ENCODE data around the gene SEC24C.

SEC24C gene

DNA sequence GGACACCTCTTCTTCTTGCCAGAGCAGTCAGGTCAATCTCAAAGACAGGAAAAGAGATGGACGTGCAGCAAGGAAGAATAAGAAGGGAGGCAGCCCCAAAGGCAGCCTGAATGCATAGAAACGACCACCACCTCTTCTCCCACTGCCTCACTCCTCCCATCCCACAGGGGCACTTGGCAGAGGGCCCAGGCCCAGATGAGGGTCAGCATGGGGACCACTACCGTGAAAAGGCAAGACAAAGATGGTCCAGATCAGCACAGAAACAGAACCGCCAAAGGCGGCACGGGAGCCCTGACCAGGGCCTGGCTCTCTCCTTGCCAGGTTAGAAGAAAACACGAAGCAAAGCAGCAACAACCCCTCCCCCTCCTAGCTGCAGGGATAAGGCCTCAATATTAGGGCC, 69.2 kb downstream of the SEC24C start:
- no peak for DNase-seq (ENCODE audit: low spot score)

DNA sequence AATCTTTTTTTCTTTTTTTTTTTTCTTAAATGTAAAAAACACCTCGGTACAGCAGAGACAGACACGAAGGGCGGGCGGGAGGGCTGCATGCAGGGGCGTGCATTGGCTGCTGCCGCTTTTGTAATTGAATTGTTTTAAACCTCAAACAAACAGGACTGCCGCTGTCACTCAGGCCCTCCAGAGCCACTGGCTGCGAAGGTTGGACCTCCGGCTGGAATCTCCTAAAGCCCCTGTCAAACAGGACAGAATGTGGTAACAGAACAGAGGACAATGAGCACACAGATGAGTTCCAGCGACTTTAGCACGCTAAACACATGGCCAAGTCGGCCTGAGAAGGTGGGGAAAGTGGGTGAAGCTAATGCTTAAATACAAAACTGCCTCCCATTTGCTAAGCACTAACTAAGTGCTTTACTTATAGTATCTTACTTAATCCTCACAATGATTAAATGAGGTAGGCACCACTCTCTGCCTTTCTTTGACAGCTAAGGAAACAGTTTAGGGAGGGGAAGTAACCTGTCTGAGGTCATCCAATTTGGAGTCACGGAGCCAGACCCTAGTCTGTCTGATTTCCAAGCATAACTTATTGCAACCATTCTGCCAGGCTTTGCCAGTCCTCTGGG, 70.2 kb downstream of the SEC24C start:
- no peak for DNase-seq (ENCODE audit: low spot score)

DNA sequence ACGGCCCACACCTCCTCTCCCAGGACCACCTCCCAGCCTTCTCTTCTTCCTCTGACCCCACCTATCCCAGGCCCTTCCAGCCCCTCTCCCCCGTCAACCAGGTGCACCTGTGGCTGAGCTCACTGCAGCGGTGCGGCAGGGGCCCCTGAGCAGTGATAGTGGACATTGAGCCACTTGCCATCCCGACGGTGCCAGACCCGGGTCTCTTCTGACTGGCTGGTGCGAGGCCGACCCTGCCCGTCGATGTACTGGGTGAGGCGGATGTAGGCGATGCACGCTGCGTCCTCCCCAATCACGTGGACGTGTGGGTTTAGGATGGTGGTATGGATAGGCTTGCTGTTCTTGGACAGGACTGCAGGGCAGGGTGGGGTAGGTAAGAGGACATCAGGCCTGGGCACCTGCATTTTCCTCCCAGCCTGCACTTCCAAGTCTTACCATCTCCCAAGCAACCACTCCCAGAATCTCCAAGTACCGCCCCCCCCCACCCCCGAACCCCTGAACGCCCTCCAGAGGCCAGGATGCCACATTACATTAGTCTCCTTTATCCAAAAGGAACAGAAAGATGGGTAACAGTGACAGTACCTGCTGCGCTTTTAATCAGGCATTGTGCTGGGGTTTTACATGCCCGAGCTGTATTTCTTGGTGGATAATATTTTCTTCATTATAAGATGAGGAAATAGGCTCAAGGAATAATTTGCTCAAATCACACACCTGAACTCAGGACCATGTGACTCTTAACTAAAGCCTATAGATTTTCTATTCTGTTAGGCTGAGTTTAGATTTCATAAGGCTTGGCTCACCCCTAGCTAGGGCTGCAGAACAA, 70.9 kb downstream of the SEC24C start:
- DNase-seq (ENCODE audit: low spot score): peak; percentile 40

DNA sequence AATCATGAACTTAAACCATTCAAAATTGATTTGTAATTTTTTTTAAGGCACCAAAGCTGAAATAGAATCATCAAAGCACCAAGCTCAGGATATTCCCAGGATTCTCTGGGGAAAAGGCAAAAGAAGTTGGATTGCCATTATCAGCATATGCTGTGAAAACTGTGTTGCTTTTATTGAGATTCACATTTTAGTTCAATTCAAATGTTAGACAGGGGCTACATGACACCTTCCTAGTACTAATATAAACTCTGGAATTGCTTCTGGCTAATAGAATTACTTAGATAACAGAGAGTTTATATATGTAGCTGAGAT, 71.5 kb downstream of the SEC24C start:
- DNase-seq (ENCODE audit: low spot score): no peak

DNA sequence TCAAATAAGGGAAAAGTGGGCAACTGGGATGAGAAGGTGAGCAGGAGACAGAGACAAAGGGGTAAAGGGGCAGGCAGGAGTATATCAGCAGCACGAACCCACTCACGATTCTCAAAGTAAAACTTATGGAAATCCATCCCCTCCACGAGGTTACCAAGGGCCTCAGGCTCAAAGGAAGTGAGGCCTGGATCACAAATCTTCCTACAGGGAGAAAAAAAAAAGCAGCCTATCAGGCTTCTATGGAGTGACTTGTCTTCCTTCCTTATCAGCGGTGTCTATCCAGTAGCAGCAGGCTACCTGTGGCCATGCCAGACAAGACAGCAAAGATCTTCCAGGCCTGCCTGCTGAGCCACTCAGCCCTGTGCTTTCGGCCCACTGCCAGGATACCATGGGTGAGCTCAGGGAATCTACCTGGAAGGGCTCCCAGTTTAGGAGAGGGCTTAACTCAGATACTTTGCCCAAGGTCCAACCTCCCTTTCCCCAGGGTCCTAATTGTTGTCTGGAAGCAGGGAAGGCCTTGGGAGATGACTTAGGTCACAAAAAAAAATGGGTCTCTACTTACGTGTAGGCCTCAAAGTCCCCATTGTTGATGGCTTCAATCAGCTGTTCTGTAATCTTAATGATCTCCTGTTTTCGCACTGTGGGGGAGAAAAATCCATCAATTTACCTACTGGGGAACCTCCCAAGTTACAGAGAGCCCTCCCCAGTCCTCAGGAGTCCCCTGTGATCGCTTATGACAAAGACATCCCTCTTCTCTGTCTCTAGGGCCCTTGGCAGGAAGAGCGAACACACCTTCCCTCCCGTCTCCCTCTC, 73.0 kb downstream of the SEC24C start:
- no peak for DNase-seq (ENCODE audit: low spot score)

DNA sequence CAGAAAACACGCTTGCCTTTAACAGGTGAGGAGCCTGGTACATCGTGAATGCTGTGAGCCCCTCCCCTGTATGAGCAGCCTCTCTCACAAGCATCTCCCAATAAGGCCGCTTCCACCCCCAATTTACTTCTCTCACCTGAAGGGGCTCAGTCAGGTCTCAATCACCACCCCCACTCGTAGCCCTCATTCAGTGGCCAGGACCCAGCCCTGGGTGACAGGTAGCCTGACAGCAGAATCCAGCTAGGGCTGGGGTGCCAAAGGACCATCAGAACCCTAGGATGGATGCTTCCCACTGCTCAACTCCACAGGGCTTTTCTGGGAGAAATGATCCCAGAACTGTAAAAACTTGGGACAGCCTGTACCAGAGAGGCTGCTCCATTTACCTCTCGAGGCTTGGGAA, 73.7 kb downstream of the SEC24C start:
- DNase-seq (ENCODE audit: low spot score): no peak

DNA sequence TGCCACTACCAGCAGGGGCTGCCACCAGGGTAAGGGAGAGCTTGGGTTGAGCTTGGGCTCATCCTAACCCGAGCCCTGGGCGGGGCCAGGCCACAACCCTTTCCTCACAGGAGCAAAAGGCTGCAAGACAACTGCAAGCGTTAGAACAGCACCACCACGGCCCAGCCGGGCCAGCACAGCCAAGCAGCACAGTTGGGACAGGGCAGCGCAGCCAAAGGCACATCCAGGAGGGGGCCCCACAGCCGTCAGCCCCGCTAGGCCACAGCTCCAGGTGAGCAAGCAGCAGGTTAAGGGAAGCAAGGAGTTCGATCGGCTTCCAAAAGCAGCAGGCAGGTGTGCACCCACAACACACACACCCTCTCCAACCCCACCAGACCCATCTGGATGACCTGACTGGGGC, 74.2 kb downstream of the SEC24C start:
- no peak for DNase-seq (ENCODE audit: low spot score)

DNA sequence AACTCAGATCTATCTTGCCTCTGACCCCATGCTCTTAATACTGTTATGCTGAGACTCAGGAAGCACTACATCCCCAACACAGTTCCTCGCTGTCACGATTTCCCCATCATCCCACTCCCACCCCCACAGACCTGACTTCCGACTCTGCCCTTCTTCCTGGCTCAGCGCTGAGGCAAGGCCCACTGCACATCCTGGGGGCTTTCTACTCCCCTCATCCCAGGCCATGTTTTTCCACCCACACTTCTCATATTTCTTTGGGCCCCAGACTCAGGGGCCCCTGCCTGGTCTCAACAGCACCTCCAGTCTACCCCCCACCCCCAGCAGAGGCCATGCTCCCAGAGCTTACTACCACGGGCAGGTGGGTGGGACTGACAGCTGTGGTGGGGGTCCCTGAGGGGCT, 74.9 kb downstream of the SEC24C start:
- no peak for DNase-seq (ENCODE audit: low spot score)

DNA sequence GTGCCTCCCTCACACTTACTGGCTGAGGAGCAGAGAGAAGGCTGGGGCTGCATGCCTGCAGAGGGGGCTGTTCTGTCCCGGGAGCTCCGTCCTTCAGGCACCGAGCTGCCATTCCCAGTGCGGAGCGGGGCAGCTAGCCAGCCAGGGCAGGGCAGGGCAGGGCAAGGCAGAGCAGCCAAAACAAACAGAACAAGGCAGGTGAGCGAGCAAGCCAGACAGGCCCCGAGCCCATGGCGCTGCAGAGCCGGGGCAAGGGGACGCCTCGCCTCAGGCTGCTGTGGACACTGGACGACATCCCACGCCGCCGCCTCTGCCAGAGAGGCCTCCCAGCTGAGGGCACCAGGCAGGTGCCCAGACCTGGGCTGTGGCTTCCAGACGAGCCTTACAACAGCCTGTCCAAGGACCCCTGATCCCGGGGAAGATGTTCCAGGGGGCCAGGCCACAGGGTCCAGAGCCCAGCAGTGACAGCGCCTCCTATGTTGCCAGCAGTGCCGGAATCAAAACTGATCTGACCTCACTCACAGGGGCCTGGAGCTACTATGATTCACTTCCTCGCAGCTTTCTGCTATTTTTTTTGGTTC, 75.4 kb downstream of the SEC24C start:
- no peak for DNase-seq (ENCODE audit: low spot score)
